ENCODE results near the gene THADA.

Gene THADA

GRCh38 chr2:43223521-43224001, 372.3 kb downstream of the THADA start:
- peak; percentile 35 for DNase-seq
- peaks cover 12% of the 10 kb centered on the region for H3K27me3 Mint-ChIP-seq
- peaks cover 48% of the 10 kb centered on the region for H3K36me3 Mint-ChIP-seq
- CTCF ChIA-PET = interaction anchor here (1.1 to 14.2 kb wide), 10 partner anchors 49 to 355 kb away, joined by 3 to 460 read pairs (median 6); no protein-coding TSS in a partner anchor
- H3K9me3 Mint-ChIP-seq = no peaks in the 10 kb centered on the region
- H3K27ac Mint-ChIP-seq = peak overlapping the region; percentile 97
- H3K4me1 Mint-ChIP-seq = peaks cover 27% of the 10 kb centered on the region
- H3K4me3 Mint-ChIP-seq = peak overlapping the region; percentile 87

DNA sequence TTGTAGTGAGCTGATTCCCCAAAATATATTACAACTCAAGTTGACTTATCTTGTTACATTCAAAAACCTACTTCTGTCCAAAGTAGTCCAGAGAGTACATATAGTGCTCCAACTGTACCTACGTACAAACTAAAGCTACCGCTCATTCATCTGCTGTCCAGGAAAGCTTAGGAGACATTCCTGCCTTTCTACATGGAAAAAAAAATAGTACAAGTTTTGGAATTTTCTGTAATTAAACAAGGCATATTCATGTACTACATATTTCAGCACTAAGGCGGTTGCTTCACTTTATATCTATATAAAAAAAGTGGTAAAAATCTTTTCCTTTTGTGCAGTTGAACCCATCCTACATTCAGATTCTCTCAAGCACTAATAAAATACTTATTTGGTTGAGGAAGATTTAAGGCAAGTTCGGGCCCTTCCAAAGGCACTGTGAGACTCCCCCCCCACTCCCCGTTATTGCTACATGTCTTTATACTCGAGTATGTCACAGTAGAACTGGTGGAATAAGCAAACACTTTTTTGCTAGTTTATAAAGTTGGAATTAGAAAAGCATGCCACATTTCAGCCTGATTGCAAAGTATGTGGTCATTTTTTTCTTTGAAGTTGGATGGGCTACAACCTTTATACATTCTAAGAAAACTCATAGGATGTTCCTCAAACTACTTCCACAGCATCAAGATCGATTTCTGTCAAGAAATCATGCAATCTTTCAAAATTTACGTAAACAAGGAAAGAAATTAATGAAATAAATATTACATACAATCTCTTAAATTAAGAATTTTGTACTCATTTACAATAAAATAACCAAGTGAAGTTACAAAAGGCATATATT, 373.1 kb downstream of the THADA start:
- peaks cover 50% of the 10 kb centered on the region for H3K36me3 Mint-ChIP-seq
- H3K4me3 Mint-ChIP-seq = peak overlapping the region; percentile 79
- H3K27me3 Mint-ChIP-seq = peaks cover 12% of the 10 kb centered on the region
- DNase-seq = peak; percentile 34
- no peaks in the 10 kb centered on the region for H3K9me3 Mint-ChIP-seq
- peaks cover 26% of the 10 kb centered on the region for H3K4me1 Mint-ChIP-seq
- CTCF ChIA-PET = interaction anchor here (0.9 to 14.2 kb wide), 12 partner anchors 45 to 412 kb away, joined by 3 to 460 read pairs (median 6); no protein-coding TSS in a partner anchor
- peak overlapping the region; percentile 97 for H3K27ac Mint-ChIP-seq

GRCh38 chr2:43221763-43222474, 373.9 kb downstream of the THADA start:
- peak overlapping the region; percentile 79 for H3K4me3 Mint-ChIP-seq
- peaks cover 54% of the 10 kb centered on the region for H3K36me3 Mint-ChIP-seq
- peaks cover 30% of the 10 kb centered on the region for H3K4me1 Mint-ChIP-seq
- H3K27me3 Mint-ChIP-seq = peaks cover 12% of the 10 kb centered on the region
- CTCF ChIA-PET = interaction anchor here (0.6 to 14.2 kb wide), 12 partner anchors 7 to 412 kb away, joined by 3 to 460 read pairs (median 6); no protein-coding TSS in a partner anchor
- H3K27ac Mint-ChIP-seq = peak overlapping the region; percentile 97
- DNase-seq = peak; percentile 78
- H3K9me3 Mint-ChIP-seq = no peaks in the 10 kb centered on the region

DNA sequence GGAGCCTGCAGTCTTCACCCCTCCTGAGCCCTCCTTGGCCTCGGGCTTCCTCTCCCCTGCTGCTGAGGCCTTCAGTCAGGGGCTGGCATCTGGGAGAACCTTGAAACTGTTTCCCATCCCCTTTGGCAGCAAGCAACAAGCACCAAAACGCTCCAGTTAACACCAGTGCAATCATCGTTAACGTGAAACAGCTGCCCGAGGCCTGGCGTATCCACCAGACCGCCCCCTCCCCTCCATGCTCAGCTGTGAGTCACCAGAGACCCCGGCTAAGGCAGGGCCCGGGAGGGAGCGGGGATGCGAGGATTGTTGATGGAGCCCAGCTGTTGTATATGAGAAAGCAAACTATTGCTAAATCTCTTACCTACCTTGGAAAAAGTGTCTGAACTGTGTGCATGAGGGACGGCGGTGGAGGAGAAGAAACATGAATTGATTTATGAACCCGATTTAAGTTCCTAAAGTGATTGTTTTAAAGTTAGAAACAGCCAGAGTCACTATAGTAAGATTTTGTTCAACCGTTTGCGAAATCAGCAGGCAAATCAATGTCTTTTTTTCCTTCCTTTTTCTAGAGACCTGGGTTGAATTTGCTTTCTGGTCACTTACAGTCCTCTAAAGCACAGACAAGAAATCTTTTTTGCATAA, 374.6 kb downstream of the THADA start:
- H3K27me3 Mint-ChIP-seq = peaks cover 12% of the 10 kb centered on the region
- H3K4me1 Mint-ChIP-seq = peaks cover 33% of the 10 kb centered on the region
- H3K36me3 Mint-ChIP-seq = peaks cover 54% of the 10 kb centered on the region
- peak; percentile 57 for DNase-seq
- peak overlapping the region; percentile 97 for H3K27ac Mint-ChIP-seq
- H3K9me3 Mint-ChIP-seq = no peaks in the 10 kb centered on the region
- CTCF ChIA-PET = interaction anchor here (1.0 to 14.2 kb wide), 11 partner anchors 8 to 411 kb away, joined by 4 to 460 read pairs (median 6); no protein-coding TSS in a partner anchor
- peak overlapping the region; percentile 79 for H3K4me3 Mint-ChIP-seq

DNA sequence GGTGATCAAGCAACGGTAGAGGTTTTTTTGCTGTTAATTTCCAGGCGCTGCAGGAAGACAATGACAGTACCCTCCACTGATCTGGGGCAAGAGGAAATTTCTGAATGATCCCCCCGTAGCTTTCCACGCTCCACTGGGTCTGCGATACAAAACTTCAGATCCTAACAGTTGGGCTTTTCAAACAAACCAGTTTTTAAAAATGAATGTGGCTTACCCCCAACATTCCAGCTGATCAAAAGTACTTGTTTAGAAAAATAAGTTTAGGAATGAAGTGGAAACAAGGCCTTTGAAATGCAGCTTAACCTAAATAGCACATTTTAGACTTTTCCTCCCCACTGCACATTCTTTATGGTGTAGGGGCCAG, 375.1 kb downstream of the THADA start:
- H3K27me3 Mint-ChIP-seq = peaks cover 12% of the 10 kb centered on the region
- H3K27ac Mint-ChIP-seq = peak overlapping the region; percentile 97
- H3K4me1 Mint-ChIP-seq = peaks cover 36% of the 10 kb centered on the region
- CTCF ChIA-PET = interaction anchor here (1.0 to 14.2 kb wide), 12 partner anchors 8 to 90 kb away, joined by 3 to 460 read pairs (median 6); no protein-coding TSS in a partner anchor
- H3K4me3 Mint-ChIP-seq = peak overlapping the region; percentile 79
- H3K9me3 Mint-ChIP-seq = no peaks in the 10 kb centered on the region
- H3K36me3 Mint-ChIP-seq = peaks cover 53% of the 10 kb centered on the region
- no peak for DNase-seq

- CTCF ChIA-PET = interaction anchor here (1.0 to 14.2 kb wide), 12 partner anchors 8 to 89 kb away, joined by 3 to 460 read pairs (median 6); no protein-coding TSS in a partner anchor
- Mint-ChIP-seq H3K9me3 (no peaks in the 10 kb centered on the region), H3K36me3 (peaks cover 50% of the 10 kb centered on the region), H3K4me1 (peaks cover 36% of the 10 kb centered on the region), H3K4me3 (peak overlapping the region; percentile 79), H3K27ac (peak overlapping the region; percentile 97), H3K27me3 (peaks cover 12% of the 10 kb centered on the region)
- DNase-seq = no peak
Observed at GRCh38 chr2:43220229-43220751, 375.5 kb downstream of the THADA start.

- H3K27ac Mint-ChIP-seq = peak overlapping the region; percentile 97
Observed at GRCh38 chr2:43219383-43220228, 376.2 kb downstream of the THADA start.

GRCh38 chr2:43218702-43219382, 377.0 kb downstream of the THADA start:
- H3K36me3 Mint-ChIP-seq = peaks cover 42% of the 10 kb centered on the region
- H3K27ac Mint-ChIP-seq = peak overlapping the region; percentile 97
- peak overlapping the region; percentile 79 for H3K4me3 Mint-ChIP-seq
- peak; percentile 92 for DNase-seq
- H3K9me3 Mint-ChIP-seq = no peaks in the 10 kb centered on the region
- peaks cover 36% of the 10 kb centered on the region for H3K4me1 Mint-ChIP-seq
- peaks cover 4% of the 10 kb centered on the region for H3K27me3 Mint-ChIP-seq
- CTCF ChIA-PET = interaction anchor here (0.9 to 14.2 kb wide), 6 partner anchors 10 to 265 kb away, joined by 3 to 460 read pairs (median 7); no protein-coding TSS in a partner anchor

More at GRCh38 chr2:43219383-43220228, 376.2 kb downstream of the THADA start:
- Mint-ChIP-seq H3K4me1 (peaks cover 36% of the 10 kb centered on the region), H3K27me3 (peaks cover 8% of the 10 kb centered on the region), H3K4me3 (peak overlapping the region; percentile 79), H3K9me3 (no peaks in the 10 kb centered on the region), H3K36me3 (peaks cover 47% of the 10 kb centered on the region)
- peak; percentile 92 for DNase-seq
- CTCF ChIA-PET = interaction anchor here (1.1 to 14.2 kb wide), 8 partner anchors 9 to 89 kb away, joined by 3 to 460 read pairs (median 5); no protein-coding TSS in a partner anchor

GRCh38 chr2:43218155-43218701, 377.6 kb downstream of the THADA start:
- Mint-ChIP-seq H3K4me1 (peaks cover 36% of the 10 kb centered on the region), H3K4me3 (peak overlapping the region; percentile 79)
- CTCF ChIA-PET = interaction anchor here (0.9 to 14.2 kb wide), 4 partner anchors 30 to 266 kb away, joined by 3 to 460 read pairs (median 46); no protein-coding TSS in a partner anchor

GRCh38 chr2:43217228-43218154, 378.3 kb downstream of the THADA start:
- Mint-ChIP-seq H3K4me1 (peaks cover 43% of the 10 kb centered on the region), H3K4me3 (peak overlapping the region; percentile 46), H3K9me3 (no peaks in the 10 kb centered on the region), H3K36me3 (peaks cover 34% of the 10 kb centered on the region), H3K27me3 (peaks cover 4% of the 10 kb centered on the region), H3K27ac (peak overlapping the region; percentile 97)
- DNase-seq = peak; percentile 38
- CTCF ChIA-PET = interaction anchor here (0.6 to 14.2 kb wide), 6 partner anchors 9 to 267 kb away, joined by 3 to 460 read pairs (median 4); partner anchors contain the start of gene ZFP36L2

More at GRCh38 chr2:43218155-43218701, 377.6 kb downstream of the THADA start:
- Mint-ChIP-seq H3K9me3 (no peaks in the 10 kb centered on the region), H3K27me3 (peaks cover 4% of the 10 kb centered on the region), H3K36me3 (peaks cover 36% of the 10 kb centered on the region), H3K27ac (peak overlapping the region; percentile 97)
- no peak for DNase-seq

DNA sequence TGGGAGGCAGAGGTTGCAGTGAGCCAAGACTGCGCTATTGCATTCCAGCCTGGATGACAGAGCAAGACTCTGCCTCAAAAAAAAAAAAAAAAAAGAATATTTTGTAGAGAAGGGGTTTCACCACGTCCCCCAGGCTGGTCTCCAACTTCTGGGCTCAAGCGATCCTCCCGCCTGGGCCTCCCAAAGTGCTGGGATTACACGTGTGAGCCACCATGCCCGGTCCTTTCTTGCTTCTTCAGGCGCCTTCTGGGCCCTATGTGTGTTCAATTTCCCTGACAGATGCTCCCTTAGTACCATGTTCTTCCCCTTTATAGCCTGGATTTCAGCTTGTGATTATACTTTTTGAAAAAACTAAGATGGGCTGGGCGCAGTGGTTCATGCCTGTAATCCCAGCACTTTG, 379.2 kb downstream of the THADA start:
- Mint-ChIP-seq H3K4me3 (no peak overlapping the region), H3K4me1 (peaks cover 46% of the 10 kb centered on the region), H3K9me3 (no peaks in the 10 kb centered on the region), H3K36me3 (peaks cover 25% of the 10 kb centered on the region), H3K27ac (no peak overlapping the region), H3K27me3 (peaks cover under 1% of the 10 kb centered on the region)
- CTCF ChIA-PET = interaction anchor here (0.6 to 14.2 kb wide), 4 partner anchors 10 to 86 kb away, joined by 4 to 460 read pairs (median 46); partner anchors contain the start of gene ZFP36L2
- DNase-seq = no peak

All from activated naive CD4-positive, alpha-beta T cell treated with anti-CD3 and anti-CD28 coated beads, Interleukin-2, amount 10 ng/mL, durations not matched to agents 7 days and 5 days (primary cell).